Ecto neural progenitor cell (in vitro differentiated cells): ENCODE results near the gene AXIN2.

Experiments used
- DNase-seq: peaks from one replicate; pipeline ENCODE4 v3.0.0-alpha.2; 2018; ENCODE audit warnings: low spot score

Gene AXIN2

GRCh38 chr17:65583921-65584603 is 22.6 kb upstream of the AXIN2 start:
- DNase-seq = no peak

- DNase-seq = no peak
Measured at GRCh38 chr17:65576939-65577338, 15.5 kb upstream of the AXIN2 start.

GRCh38 chr17:65573282-65573602 is 11.8 kb upstream of the AXIN2 start:
- no peak for DNase-seq

- no peak for DNase-seq
Measured at GRCh38 chr17:65572581-65573281, 11.3 kb upstream of the AXIN2 start.

GRCh38 chr17:65572186-65572580 is 10.7 kb upstream of the AXIN2 start:
- DNase-seq = no peak

GRCh38 chr17:65568918-65569317 is 7.5 kb upstream of the AXIN2 start:
- no peak for DNase-seq

GRCh38 chr17:65567566-65567965 is 6.1 kb upstream of the AXIN2 start:
- DNase-seq = no peak

GRCh38 chr17:65565559-65565958 is 4.1 kb upstream of the AXIN2 start:
- no peak for DNase-seq

- no peak for DNase-seq
Measured at GRCh38 chr17:65564793-65565192, 3.3 kb upstream of the AXIN2 start.

GRCh38 chr17:65562206-65562531 is 721 bp upstream of the AXIN2 start:
- no peak for DNase-seq

GRCh38 chr17:65560628-65561451 is 608 bp downstream of the AXIN2 start:
- peak; percentile 97 for DNase-seq

- peak; percentile 90 for DNase-seq
Measured at GRCh38 chr17:65559804-65560627, 1.4 kb downstream of the AXIN2 start.

- DNase-seq = no peak
Measured at GRCh38 chr17:65559461-65559803, 2.0 kb downstream of the AXIN2 start.

- DNase-seq = no peak
Measured at GRCh38 chr17:65558683-65559460, 2.6 kb downstream of the AXIN2 start.

- no peak for DNase-seq
Measured at GRCh38 chr17:65558311-65558682, 3.2 kb downstream of the AXIN2 start.

GRCh38 chr17:65557349-65558310 is 3.8 kb downstream of the AXIN2 start:
- DNase-seq = no peak

- DNase-seq = no peak
Measured at GRCh38 chr17:65556910-65557348, 4.5 kb downstream of the AXIN2 start.

- peak; percentile 95 for DNase-seq
Measured at GRCh38 chr17:65556014-65556909, 5.2 kb downstream of the AXIN2 start.

GRCh38 chr17:65554553-65555223 is 6.8 kb downstream of the AXIN2 start:
- DNase-seq = no peak
